SKM-1 treated with dmso at 0.1 percent for 144 hours (cell line): ENCODE data around the gene VSX2.
"Not testable (repeated sequence)": the region's sequence is repeated elsewhere in the genome, so short reads cannot be mapped to it uniquely, and the experiment has no call there.

ENCODE experiments used
- DNase-seq: peaks from one replicate; lab custom pipeline; 2025; ENCODE audit not compliant: unreplicated experiment; lab: John Stamatoyannopoulos, UW

VSX2 gene

GRCh38 chr14:74258764-74259035 is 19.5 kb downstream of the VSX2 start:
- DNase-seq = no peak

- DNase-seq = no peak
Measured at GRCh38 chr14:74259513-74259912, 20.3 kb downstream of the VSX2 start.

GRCh38 chr14:74260525-74261233 is 21.4 kb downstream of the VSX2 start:
- DNase-seq = no peak

- no peak for DNase-seq
Measured at GRCh38 chr14:74261288-74261687, 22.0 kb downstream of the VSX2 start.

GRCh38 chr14:74262076-74262475 is 22.8 kb downstream of the VSX2 start:
- DNase-seq = no peak

- DNase-seq = no peak
Measured at GRCh38 chr14:74263181-74263580, 23.9 kb downstream of the VSX2 start.

GRCh38 chr14:74263921-74264320 is 24.7 kb downstream of the VSX2 start:
- no peak for DNase-seq

GRCh38 chr14:74265301-74265965 is 26.2 kb downstream of the VSX2 start:
- no peak for DNase-seq

- DNase-seq = no peak
Measured at GRCh38 chr14:74267588-74267987, 28.3 kb downstream of the VSX2 start.

GRCh38 chr14:74270382-74271177 is 31.3 kb downstream of the VSX2 start:
- not testable (repeated sequence) for DNase-seq

GRCh38 chr14:74271365-74271764 is 32.1 kb downstream of the VSX2 start:
- DNase-seq = no peak

- no peak for DNase-seq
Measured at GRCh38 chr14:74275241-74275841, 36.1 kb downstream of the VSX2 start.

- DNase-seq = no peak
Measured at GRCh38 chr14:74278080-74278479, 38.8 kb downstream of the VSX2 start.

GRCh38 chr14:74281069-74281468 is 41.8 kb downstream of the VSX2 start:
- no peak for DNase-seq

GRCh38 chr14:74286736-74287135 is 47.5 kb downstream of the VSX2 start:
- no peak for DNase-seq

- no peak for DNase-seq
Measured at GRCh38 chr14:74289801-74290200, 50.6 kb downstream of the VSX2 start.

- DNase-seq = no peak
Measured at GRCh38 chr14:74290415-74290814, 51.2 kb downstream of the VSX2 start.

- DNase-seq = no peak
Measured at GRCh38 chr14:74292061-74292460, 52.8 kb downstream of the VSX2 start.

- no peak for DNase-seq
Measured at GRCh38 chr14:74293606-74294005, 54.4 kb downstream of the VSX2 start.

- no peak for DNase-seq
Measured at GRCh38 chr14:74296037-74296467, 56.8 kb downstream of the VSX2 start.

- DNase-seq = no peak
Measured at GRCh38 chr14:74297986-74298385, 58.7 kb downstream of the VSX2 start.

GRCh38 chr14:74299061-74299545 is 59.9 kb downstream of the VSX2 start:
- no peak for DNase-seq
